ENCODE measurements around the gene ABHD2. TPM values are rescaled to one million over a fixed set of nuclear protein-coding genes. Genes with fewer than 3 reads are reported as not detected.
A peak's percentile ranks its signal among the peaks of the same experiment; 100 is the strongest.
"Not testable (repeated sequence)": the region's sequence is repeated elsewhere in the genome, so short reads cannot be mapped to it uniquely, and the experiment has no call there.

Gene ABHD2
- total RNA-seq, 4 donors from 2014 or later: 29.7 to 48.1 (median 35.9) TPM

DNA sequence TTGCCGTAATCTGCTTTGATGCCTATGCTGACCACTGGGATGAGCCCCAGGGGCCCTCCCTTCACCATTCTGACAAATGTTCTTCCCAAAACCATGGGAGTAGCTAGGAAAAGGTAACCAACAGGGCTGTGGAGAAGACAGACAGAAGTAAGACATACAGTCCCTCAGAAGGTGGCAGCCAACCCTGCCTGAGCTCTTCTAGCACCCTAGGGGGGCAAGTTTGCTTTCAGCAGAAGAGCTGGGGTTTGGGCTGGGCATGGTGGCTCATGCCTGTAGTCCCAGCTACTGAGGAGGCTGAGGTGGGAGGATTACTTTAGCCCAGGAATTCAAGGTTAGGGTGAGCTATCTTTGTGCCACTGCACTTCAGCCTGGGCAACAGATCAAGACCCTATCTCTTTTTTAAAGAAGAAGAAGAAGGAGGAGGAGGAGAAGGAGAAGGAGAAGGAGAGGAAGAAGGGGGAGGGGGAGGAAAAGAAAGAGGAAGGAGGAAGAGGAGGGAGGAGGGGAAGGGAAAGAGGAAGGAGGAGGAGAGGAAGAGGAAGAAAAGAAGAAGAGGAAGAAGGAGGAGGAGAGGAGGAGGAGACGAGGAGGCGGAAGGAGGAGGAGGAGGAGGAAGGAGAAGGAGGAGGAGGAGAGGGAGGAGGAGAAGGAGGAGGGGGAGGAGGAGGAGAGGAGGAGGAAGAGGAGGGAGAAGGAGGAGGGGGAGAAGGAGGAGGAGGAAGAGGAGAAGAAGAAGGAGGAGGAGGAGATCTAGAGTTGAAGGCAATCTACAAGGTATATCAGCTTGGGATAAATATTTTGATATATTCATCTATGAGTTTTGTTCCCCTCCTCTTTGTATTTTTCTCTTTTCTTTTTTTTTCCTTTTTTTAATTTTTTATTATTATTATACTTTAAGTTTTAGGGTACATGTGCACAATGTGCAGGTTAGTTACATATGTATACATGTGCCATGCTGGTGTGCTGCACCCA, 44.9 kb upstream of the ABHD2 start:
- WGBS, 2 donors: 80 to 85% methylated on average over 3 of the region's 3 CpGs
- Histone ChIP-seq H3K27ac (peak overlapping the region in 1 of 4 donors; percentile 8), H3K36me3 (no peaks in the 10 kb centered on the region), H3K4me1 (no peaks in the 10 kb centered on the region), H3K27me3 (no peaks in the 10 kb centered on the region), H3K4me3 (no peak overlapping the region), H3K9me3 (no peaks in the 10 kb centered on the region)
- DNase-seq (ENCODE audit: low spot score in 2 of 2): no peak
- TF ChIP-seq POLR2A (IDR thresholded peaks at IDR 0.05) (no peak), EP300 (IDR thresholded peaks at IDR 0.05) (no peak)
- TF ChIP-seq, protein P1, sequence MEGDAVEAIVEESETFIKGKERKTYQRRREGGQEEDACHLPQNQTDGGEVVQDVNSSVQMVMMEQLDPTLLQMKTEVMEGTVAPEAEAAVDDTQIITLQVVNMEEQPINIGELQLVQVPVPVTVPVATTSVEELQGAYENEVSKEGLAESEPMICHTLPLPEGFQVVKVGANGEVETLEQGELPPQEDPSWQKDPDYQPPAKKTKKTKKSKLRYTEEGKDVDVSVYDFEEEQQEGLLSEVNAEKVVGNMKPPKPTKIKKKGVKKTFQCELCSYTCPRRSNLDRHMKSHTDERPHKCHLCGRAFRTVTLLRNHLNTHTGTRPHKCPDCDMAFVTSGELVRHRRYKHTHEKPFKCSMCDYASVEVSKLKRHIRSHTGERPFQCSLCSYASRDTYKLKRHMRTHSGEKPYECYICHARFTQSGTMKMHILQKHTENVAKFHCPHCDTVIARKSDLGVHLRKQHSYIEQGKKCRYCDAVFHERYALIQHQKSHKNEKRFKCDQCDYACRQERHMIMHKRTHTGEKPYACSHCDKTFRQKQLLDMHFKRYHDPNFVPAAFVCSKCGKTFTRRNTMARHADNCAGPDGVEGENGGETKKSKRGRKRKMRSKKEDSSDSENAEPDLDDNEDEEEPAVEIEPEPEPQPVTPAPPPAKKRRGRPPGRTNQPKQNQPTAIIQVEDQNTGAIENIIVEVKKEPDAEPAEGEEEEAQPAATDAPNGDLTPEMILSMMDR (IDR thresholded peaks at IDR 0.05): no peak

DNA sequence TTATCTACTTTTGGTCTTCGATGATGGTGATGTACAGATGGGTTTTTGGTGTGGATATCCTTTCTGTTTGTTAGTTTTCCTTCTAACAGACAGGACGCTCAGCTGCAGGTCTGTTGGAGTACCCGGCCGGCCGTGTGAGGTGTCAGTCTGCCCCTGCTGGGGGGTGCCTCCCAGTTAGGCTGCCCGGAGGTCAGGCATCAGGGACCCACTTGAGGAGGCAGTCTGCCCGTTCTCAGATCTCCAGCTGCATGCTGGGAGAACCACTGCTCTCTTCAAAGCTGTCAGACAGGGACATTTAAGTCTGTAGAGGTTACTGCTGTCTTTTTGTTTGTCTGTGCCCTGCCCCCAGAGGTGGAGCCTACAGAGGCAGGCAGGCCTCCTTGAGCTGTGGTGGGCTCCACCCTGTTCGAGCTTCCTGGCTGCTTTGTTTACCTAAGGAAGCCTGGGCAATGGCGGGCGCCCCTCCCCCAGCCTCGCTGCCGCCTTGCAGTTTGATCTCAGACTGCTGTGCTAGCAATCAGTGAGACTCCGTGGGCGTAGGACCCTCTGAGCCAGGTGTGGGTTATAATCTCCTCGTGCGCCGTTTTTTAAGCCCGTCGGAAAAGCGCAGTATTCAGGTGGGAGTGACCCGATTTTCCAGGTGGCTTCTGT, 39.1 kb upstream of the ABHD2 start:
- not testable (repeated sequence) for H3K4me3 ChIP-seq; H3K9me3 ChIP-seq; H3K36me3 ChIP-seq; H3K27me3 ChIP-seq; DNase-seq (ENCODE audit: low spot score in 2 of 2); H3K27ac ChIP-seq
- H3K4me1 ChIP-seq: peaks cover 0 to 20% (median 0%) of the 10 kb centered on the region in 4 donors
- WGBS, 2 donors: 56 to 64% methylated on average over 19 to 21 of the region's 21 CpGs

DNA sequence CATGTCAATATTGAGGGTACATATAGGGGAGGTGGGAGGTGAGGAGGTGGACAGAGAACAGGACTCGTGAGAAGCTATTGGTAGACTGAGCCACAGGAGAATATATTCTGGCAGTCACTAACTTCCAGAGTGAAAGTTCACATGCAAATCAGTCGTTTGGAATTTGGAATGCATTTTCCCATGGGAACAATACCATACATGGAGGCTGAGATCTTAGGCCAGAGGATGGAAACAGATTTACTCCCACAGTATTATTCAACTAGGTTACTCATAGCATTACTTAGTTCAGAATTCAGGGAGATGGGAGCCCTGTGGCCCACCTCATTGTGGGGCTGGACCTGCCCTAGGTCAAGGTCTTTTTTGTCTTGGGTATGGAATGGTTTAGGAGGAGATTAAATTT, 36.4 kb upstream of the ABHD2 start:
- Histone ChIP-seq H3K27ac (peak overlapping the region in 3 of 4 donors; percentile 23 to 66 (median 61)), H3K27me3 (no peaks in the 10 kb centered on the region), H3K36me3 (no peaks in the 10 kb centered on the region), H3K9me3 (no peaks in the 10 kb centered on the region), H3K4me3 (no peak overlapping the region), H3K4me1 (peaks cover 0 to 20% (median 0%) of the 10 kb centered on the region in 4 donors)
- no peak for TF ChIP-seq EP300 (IDR thresholded peaks at IDR 0.05)
- TF ChIP-seq, protein P1 (IDR thresholded peaks at IDR 0.05): no peak
- WGBS, 2 donors: 6 to 20% methylated on average over 2 of the region's 2 CpGs
- no peak for DNase-seq (ENCODE audit: low spot score in 2 of 2)

DNA sequence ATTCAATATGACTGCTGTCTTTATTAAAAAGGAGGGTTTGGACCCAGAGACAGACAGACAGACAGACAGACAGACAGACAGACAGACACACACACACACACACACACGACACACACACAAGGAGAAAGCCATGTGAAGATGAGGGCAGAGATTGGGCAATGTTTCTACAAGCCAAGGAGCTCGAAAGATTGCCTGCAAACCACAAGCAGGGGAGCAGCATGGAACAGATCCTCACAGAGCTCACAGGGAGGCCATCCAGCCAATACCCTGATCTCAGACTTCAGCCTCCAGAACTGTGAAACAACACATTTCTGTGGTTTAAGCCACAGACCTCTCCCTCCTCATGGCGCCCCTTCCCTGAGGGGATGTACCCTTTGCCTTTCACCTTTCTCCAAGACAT, 35.8 kb upstream of the ABHD2 start:
- DNase-seq (ENCODE audit: low spot score in 2 of 2): peak in 1 of 2 donors; percentile 42
- 53 to 57% methylated on average over 3 of the region's 3 CpGs for WGBS, 2 donors

DNA sequence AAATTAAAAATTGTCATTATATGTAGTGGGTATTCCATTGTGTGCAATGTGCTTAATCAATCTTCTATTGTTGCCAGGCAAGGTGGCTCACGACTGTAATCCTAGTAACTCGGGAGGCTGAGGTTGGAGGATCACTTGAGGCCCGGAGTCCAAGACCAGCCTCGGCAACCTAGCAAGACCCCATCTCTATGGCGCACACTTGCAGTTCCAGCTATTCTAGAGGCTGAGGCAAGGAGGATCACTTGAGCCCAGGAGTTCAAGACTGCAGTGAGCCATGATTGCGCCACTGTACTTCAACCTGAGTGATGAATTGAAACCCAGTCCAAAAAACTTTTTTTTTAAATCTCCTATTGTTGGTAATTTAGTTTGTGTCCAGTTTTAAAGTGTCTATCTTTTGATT, 33.4 kb upstream of the ABHD2 start:
- TF ChIP-seq POLR2A (IDR thresholded peaks at IDR 0.05): no peak
- TF ChIP-seq, protein P1 (IDR thresholded peaks at IDR 0.05): no peak
- TF ChIP-seq EP300 (IDR thresholded peaks at IDR 0.05): no peak
- WGBS, 2 donors: 93 to 95% methylated on average over 6 of the region's 6 CpGs
- no peak for DNase-seq (ENCODE audit: low spot score in 2 of 2)
- H3K27me3 ChIP-seq: no peaks in the 10 kb centered on the region
- H3K27ac ChIP-seq: no peak overlapping the region
- H3K9me3 ChIP-seq: no peaks in the 10 kb centered on the region
- H3K4me3 ChIP-seq: no peak overlapping the region
- H3K4me1 ChIP-seq: peaks cover 0 to 28% (median 0%) of the 10 kb centered on the region in 4 donors
- no peaks in the 10 kb centered on the region for H3K36me3 ChIP-seq

More for the DNA sequence above, 35.8 kb upstream of the ABHD2 start:
- Histone ChIP-seq H3K9me3 (no peaks in the 10 kb centered on the region), H3K36me3 (no peaks in the 10 kb centered on the region), H3K27ac (peak overlapping the region in 2 of 4 donors; percentile 61 to 66), H3K4me1 (peaks cover 0 to 22% (median 0%) of the 10 kb centered on the region in 4 donors), H3K27me3 (no peaks in the 10 kb centered on the region), H3K4me3 (no peak overlapping the region)
- TF ChIP-seq EP300 (IDR thresholded peaks at IDR 0.05): peak in 1 of 2 donors; percentile 51
- TF ChIP-seq, protein P1 (IDR thresholded peaks at IDR 0.05): no peak

All from tibial nerve (tissue), 4 donors.